Neural cell (in vitro differentiated cells): ENCODE measurements around the gene WNT16.

Experiments used
- EZH2 ChIP-seq: fragments of 200-600, 300-800 bp; shearing (Covaris generic), sonication (generic); IDR thresholded peaks from 2 replicates; pipeline ENCODE4 v1.6.1; 2014; ENCODE audit warnings: antibody characterized with exemption, low read length, borderline replicate concordance, mild to moderate bottlenecking; ENCODE audit not compliant: insufficient read depth, poor library complexity, severe bottlenecking
- TF ChIP-seq, protein P1 (sequence below): fragments of 450-650 bp; IDR thresholded peaks from 2 replicates; pipeline ENCODE4 v1.5.1; 2014; ENCODE audit warnings: antibody characterized with exemption, mild to moderate bottlenecking, moderate library complexity; ENCODE audit not compliant: poor library complexity, severe bottlenecking

DNA sequence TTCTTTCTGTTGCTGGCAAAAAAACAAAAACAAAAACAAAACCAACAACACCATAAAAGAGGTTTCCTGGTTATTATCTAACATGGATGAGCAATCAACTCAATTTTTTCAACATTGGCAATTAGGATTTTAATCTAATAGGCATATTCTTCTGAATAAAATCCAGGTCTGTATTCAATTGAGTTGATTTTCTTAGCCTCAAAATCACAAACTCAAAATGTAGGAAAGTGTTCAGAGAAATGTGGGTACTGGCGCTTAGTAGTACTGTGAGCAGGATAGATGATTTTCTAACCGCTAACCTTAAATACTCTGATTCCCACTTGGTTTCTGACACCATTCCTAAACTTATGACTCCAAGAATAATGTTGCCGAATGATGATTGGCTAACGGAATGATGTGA lies 5.6 kb downstream of the WNT16 start:
- TF ChIP-seq, protein P1, sequence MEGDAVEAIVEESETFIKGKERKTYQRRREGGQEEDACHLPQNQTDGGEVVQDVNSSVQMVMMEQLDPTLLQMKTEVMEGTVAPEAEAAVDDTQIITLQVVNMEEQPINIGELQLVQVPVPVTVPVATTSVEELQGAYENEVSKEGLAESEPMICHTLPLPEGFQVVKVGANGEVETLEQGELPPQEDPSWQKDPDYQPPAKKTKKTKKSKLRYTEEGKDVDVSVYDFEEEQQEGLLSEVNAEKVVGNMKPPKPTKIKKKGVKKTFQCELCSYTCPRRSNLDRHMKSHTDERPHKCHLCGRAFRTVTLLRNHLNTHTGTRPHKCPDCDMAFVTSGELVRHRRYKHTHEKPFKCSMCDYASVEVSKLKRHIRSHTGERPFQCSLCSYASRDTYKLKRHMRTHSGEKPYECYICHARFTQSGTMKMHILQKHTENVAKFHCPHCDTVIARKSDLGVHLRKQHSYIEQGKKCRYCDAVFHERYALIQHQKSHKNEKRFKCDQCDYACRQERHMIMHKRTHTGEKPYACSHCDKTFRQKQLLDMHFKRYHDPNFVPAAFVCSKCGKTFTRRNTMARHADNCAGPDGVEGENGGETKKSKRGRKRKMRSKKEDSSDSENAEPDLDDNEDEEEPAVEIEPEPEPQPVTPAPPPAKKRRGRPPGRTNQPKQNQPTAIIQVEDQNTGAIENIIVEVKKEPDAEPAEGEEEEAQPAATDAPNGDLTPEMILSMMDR = no peak
- no peak for TF ChIP-seq EZH2
